Thyroid gland (tissue), 4 donors: Measurements from ENCODE around the gene POLD2. TPM values are rescaled to one million over a fixed set of nuclear protein-coding genes. Genes with fewer than 3 reads are reported as not detected.

Source experiments
- DNase-seq, 2 donors: peaks; one replicate each; pipeline ENCODE4 v3.0.0-alpha.2; 2019
- H3K27ac ChIP-seq, 3 donors: fragments of 200-600 bp; sonication (generic); 1 replicate in 2 of 3; 2 replicates in 1 of 3; pipeline ENCODE4 v1.5.1; 2016 to 2019; ENCODE audit warnings: mild to moderate bottlenecking in 1 of 3, moderate library complexity in 1 of 3
- H3K27me3 ChIP-seq: fragments of 200-600 bp; sonication (generic); one replicate; pipeline ENCODE4 v1.5.1; 2019
- H3K36me3 ChIP-seq, 2 donors: fragments of 200-600 bp; sonication (generic); one replicate each; pipeline ENCODE4 v1.5.1; 2016 to 2019
- H3K4me1 ChIP-seq, 2 donors: fragments of 200-600 bp; sonication (generic); one replicate each; pipeline ENCODE4 v1.5.1; 2017 to 2019
- H3K4me3 ChIP-seq, 3 donors: fragments of 200-600 bp; sonication (generic); replicated peaks in 1 of 3; 1 replicate in 2 of 3; 2 replicates in 1 of 3; pipeline ENCODE4 v1.5.1; 2016; ENCODE audit warnings: mild to moderate bottlenecking in 1 of 3
- H3K9me3 ChIP-seq: fragments of 200-600 bp; sonication (generic); one replicate; pipeline ENCODE4 v1.5.1; 2017
- CTCF ChIP-seq, 6 experiments: fragments of 200-600 bp in 3 of 6; fragments of 450-650 bp in 3 of 6; sonication (generic) in 3 of 6; IDR thresholded peaks; one replicate each; pipeline ENCODE4 v1.5.1; 2016 to 2019; ENCODE audit warnings: antibody characterized with exemption in 6 of 6, mild to moderate bottlenecking in 2 of 6, inconsistent platforms in 1 of 6, moderate library complexity in 1 of 6
- POLR2A ChIP-seq, 2 donors: fragments of 450-650 bp; IDR thresholded peaks; one replicate each; pipeline ENCODE4 v1.6.1; 2017; ENCODE audit warnings: antibody characterized with exemption in 2 of 2, mild to moderate bottlenecking in 2 of 2, moderate library complexity in 1 of 2
- WGBS, 2 donors: methylation state at CpG; one replicate each; pipeline ENCODE4 v1.1.5; 2017; 5-methylcytosine and 5-hydroxymethylcytosine counted together
- intact Hi-C: fragments of 100-400 bp; cut with DNase I; formaldehyde crosslinking; loops from one replicate; pipeline ENCODE4 v1.15.1; 2023
- total RNA-seq, 4 donors: library from RNA; depleted of rRNA; stranded (reverse); fragments of >200 nt; gene quantifications; one replicate each; pipeline ENCODE4 v1.2.3, GENCODE V29; 2016

The POLD2 gene
- total RNA-seq, 4 donors from 2014 or later = 48.8 to 65.8 (median 55.1) TPM

GRCh38 chr7:44103566-44103922 lies 19.8 kb downstream of the POLD2 start:
- no peak for DNase-seq
- H3K4me3 ChIP-seq = peak overlapping the region in 1 of 3 donors; percentile 52
- no peaks in the 10 kb centered on the region for H3K36me3 ChIP-seq
- TF ChIP-seq CTCF (IDR thresholded peaks at IDR 0.05) (no peak), POLR2A (IDR thresholded peaks at IDR 0.05) (no peak)
- 72 to 83% methylated on average over 1 to 5 of the region's 8 CpGs for WGBS, 2 donors
- peak overlapping the region in 2 of 3 donors; percentile 61 to 87 for H3K27ac ChIP-seq
- no peaks in the 10 kb centered on the region for H3K27me3 ChIP-seq
- peaks cover 0 to 14% of the 10 kb centered on the region in 2 donors for H3K4me1 ChIP-seq
- intact Hi-C loops = no loop called here
- no peaks in the 10 kb centered on the region for H3K9me3 ChIP-seq

- TF ChIP-seq POLR2A (IDR thresholded peaks at IDR 0.05) = no peak
- TF ChIP-seq CTCF (IDR thresholded peaks at IDR 0.05) = no peak
- 79 to 81% methylated on average over 8 of the region's 8 CpGs for WGBS, 2 donors
- intact Hi-C loops = no loop called here
- peak overlapping the region in 1 of 3 donors; percentile 52 for H3K4me3 ChIP-seq
- H3K27ac ChIP-seq = peak overlapping the region in 2 of 3 donors; percentile 61 to 87
- H3K9me3 ChIP-seq = no peaks in the 10 kb centered on the region
- H3K27me3 ChIP-seq = no peaks in the 10 kb centered on the region
- no peaks in the 10 kb centered on the region for H3K36me3 ChIP-seq
- peaks cover 0 to 14% of the 10 kb centered on the region in 2 donors for H3K4me1 ChIP-seq
- DNase-seq = no peak
Measured at GRCh38 chr7:44102846-44103565, 20.3 kb downstream of the POLD2 start.

GRCh38 chr7:44101966-44102845 lies 21.1 kb downstream of the POLD2 start:
- Histone ChIP-seq H3K36me3 (no peaks in the 10 kb centered on the region), H3K27me3 (no peaks in the 10 kb centered on the region), H3K9me3 (no peaks in the 10 kb centered on the region), H3K4me3 (no peak overlapping the region), H3K27ac (peak overlapping the region; percentile 26 to 87 (median 61)), H3K4me1 (peaks cover 0 to 14% of the 10 kb centered on the region in 2 donors)
- peak in 1 of 2 donors; percentile 31 for DNase-seq
- no peak for TF ChIP-seq CTCF (IDR thresholded peaks at IDR 0.05)
- no peak for TF ChIP-seq POLR2A (IDR thresholded peaks at IDR 0.05)
- intact Hi-C loops = no loop called here
- 81 to 84% methylated on average over 14 of the region's 14 CpGs for WGBS, 2 donors

- intact Hi-C loops = no loop called here
- Histone ChIP-seq H3K27me3 (no peaks in the 10 kb centered on the region), H3K36me3 (no peaks in the 10 kb centered on the region), H3K27ac (peak overlapping the region; percentile 2 to 72 (median 26)), H3K9me3 (no peaks in the 10 kb centered on the region), H3K4me3 (no peak overlapping the region), H3K4me1 (peaks cover 0 to 14% of the 10 kb centered on the region in 2 donors)
- no peak for DNase-seq
- TF ChIP-seq POLR2A (IDR thresholded peaks at IDR 0.05) (no peak), CTCF (IDR thresholded peaks at IDR 0.05) (no peak)
- WGBS, 2 donors = 97 to 100% methylated on average over 1 to 3 of the region's 3 CpGs
Measured at GRCh38 chr7:44101303-44101965, 21.9 kb downstream of the POLD2 start.
